Activated CD4-positive, alpha-beta T cell treated with anti-CD3 and anti-CD28 coated beads for 4 hours (primary cell): Measurements from ENCODE around the gene SHLD1.

Source experiments
- DNase-seq, 2 donors: peaks; one replicate each; pipeline ENCODE4 v3.0.0-alpha.2; 2020

The SHLD1 gene

DNA sequence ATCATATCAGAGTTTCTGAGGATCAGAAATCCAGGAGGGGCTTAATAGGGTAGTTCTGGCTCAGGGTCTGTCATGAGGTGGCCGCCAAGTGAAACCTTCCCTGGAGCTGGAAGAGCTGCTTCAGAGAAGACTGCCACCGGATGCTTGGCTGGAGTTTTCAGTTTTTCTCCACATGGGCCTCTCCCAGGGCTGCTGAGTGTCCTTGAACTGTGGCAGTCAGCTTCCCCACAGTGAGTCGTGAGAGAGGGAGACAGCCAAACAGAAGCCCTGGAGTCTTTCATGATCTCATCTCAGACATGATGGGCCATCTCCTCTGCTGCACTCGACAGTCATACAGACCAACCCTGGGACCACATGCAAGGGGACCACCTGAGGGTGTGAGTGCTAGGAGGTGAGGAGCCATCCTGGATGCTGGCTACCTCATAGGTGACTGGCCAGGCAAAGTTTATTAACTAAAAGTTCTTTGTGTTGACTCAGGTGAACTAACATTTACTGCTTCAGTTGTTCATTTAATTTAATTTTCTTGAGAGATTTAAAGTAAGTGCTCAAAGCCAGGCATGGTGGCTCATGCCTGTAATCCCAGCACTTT is 71.5 kb downstream of the SHLD1 start:
- no peak for DNase-seq

- DNase-seq, result no peak
Measured at GRCh38 chr20:5822569-5822968, 72.4 kb downstream of the SHLD1 start.

DNA sequence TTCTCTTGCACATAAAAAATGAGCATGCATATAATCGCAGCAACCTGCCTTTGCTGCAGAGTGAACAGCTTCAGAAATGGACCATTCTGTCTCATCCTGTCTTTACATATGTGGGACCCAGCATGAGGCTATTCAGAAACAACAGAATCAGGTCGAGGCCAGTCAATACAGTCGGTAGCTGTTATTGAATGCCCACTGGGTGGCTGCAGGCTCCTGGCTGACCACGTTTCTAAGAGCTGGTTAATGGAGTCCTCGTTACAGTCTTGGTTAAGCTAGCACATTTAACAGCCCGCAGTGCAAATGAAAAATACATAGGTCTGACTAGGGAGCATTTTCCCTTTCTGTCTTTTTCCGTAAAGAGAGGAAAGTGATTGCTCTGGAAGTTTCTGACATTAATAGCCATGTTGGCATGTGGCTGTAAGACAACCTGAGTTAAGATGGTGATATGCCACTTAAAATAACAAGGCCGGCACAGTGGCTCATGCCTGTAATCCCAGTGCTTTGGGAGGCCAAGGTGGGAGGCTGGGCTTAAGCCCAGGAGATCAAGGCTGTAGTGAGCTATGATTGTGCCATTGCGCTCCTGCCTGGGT is 75.0 kb downstream of the SHLD1 start:
- no peak for DNase-seq

GRCh38 chr20:5827098-5827853 is 77.1 kb downstream of the SHLD1 start:
- no peak for DNase-seq

GRCh38 chr20:5827861-5828260 is 77.7 kb downstream of the SHLD1 start:
- DNase-seq, result no peak

GRCh38 chr20:5829241-5829809 is 79.1 kb downstream of the SHLD1 start:
- no peak for DNase-seq

DNA sequence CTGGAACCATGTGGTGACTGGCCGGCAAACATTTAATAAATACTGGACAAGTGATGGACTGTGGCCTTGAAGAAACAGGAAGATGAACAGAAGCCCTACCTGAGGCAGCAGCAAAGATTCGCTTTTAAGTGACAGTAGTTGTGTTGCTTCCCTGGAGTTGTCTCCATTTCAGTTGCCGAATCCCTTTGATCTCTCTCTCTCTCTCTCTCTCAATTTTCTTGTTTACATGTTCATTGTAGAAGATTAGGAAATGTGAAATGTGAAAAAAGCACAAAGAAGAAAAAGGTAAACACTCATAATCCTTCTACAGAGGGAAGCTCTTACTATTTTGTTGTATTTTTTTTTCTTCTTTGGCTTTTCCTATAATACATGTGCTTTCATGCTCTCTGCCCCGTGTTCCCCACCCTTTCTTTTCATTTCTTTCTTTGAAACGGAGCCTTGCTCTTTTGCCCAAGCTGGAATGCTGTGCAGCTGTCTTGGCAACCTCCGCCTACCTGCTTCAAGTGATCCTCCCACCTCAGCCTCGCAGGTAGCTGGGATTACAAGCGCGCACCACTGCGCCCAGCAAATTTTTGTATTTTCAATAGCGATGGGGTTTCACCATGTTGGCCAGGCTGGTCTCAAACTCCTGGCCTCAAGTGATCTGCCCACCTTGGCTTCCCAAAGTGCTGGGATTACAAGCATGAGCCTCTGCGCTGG is 81.5 kb downstream of the SHLD1 start:
- no peak for DNase-seq

GRCh38 chr20:5833309-5833941 is 83.2 kb downstream of the SHLD1 start:
- DNase-seq, result no peak

GRCh38 chr20:5834436-5835005 is 84.3 kb downstream of the SHLD1 start:
- DNase-seq, result no peak

DNA sequence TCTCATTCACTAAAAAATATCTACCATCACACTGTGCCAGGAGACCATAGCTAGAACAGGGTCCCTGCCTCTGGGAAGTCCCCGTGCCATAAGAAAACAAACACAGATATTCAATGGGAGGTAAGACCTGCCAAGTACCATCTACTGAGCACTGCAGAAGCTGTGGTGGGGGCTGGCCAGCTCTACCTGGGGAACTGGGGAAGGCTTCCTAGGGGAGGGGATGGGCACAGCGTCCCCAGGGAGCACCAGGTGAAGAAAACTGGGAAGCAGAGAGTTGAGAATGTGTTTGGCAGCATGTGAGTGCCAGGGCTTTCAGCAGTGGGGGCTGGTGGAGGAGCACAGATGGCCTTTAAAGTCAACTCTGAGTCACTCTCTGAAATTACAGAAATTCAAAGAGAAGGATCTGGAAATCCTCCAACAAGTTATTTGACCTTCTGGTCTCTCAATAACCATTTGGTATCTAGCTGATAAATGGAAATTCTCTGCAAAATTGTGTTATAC is 85.2 kb downstream of the SHLD1 start:
- DNase-seq, result peak in 1 of 2 donors; percentile 4

DNA sequence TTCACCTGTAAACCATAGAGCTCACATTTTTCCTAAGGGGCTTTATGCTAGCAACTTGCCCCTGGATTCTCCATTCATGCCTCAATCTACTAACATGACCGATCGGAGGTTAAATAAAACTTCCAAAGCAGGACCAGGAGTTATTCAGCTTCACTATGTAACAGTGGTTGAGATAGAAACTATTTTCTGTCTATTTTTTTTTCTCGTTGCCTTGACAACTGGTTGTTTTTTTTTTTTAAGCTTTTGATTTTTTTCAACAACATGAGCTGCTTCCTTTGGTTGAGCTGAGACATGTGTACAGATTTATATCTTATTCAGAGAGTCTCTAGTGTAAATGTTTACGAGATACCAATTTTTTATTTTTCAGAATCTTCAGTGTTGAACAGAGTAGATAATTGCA is 85.7 kb downstream of the SHLD1 start:
- no peak for DNase-seq

- DNase-seq, result no peak
Measured at GRCh38 chr20:5836569-5836968, 86.4 kb downstream of the SHLD1 start.

GRCh38 chr20:5840411-5841002 is 90.3 kb downstream of the SHLD1 start:
- DNase-seq, result no peak

- DNase-seq, result no peak
Measured at GRCh38 chr20:5841522-5841921, 91.3 kb downstream of the SHLD1 start.

DNA sequence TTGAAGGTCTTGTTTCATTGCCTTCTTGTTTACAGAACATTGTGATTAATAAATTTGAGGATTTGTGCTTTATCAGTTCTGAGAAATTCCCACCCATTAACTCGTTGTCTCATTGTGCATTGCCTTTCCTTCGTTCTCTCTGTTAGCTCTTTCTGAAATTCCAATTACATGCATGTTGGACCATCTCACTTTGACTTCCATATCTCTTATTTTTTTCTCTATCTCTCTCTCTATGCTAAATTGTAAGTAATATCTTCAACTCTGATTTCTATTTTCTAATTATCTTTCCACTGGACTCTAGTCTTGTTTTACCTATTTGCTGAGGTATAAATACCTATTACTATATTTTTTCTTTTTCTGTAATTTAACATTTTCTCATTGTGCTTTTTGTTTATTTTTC is 92.3 kb downstream of the SHLD1 start:
- no peak for DNase-seq

- DNase-seq, result no peak
Measured at GRCh38 chr20:5843054-5843592, 92.9 kb downstream of the SHLD1 start.

- peak; percentile 30 to 58 for DNase-seq
Measured at GRCh38 chr20:5844063-5844681, 94.0 kb downstream of the SHLD1 start.

- no peak for DNase-seq
Measured at GRCh38 chr20:5845681-5846615, 95.7 kb downstream of the SHLD1 start.

DNA sequence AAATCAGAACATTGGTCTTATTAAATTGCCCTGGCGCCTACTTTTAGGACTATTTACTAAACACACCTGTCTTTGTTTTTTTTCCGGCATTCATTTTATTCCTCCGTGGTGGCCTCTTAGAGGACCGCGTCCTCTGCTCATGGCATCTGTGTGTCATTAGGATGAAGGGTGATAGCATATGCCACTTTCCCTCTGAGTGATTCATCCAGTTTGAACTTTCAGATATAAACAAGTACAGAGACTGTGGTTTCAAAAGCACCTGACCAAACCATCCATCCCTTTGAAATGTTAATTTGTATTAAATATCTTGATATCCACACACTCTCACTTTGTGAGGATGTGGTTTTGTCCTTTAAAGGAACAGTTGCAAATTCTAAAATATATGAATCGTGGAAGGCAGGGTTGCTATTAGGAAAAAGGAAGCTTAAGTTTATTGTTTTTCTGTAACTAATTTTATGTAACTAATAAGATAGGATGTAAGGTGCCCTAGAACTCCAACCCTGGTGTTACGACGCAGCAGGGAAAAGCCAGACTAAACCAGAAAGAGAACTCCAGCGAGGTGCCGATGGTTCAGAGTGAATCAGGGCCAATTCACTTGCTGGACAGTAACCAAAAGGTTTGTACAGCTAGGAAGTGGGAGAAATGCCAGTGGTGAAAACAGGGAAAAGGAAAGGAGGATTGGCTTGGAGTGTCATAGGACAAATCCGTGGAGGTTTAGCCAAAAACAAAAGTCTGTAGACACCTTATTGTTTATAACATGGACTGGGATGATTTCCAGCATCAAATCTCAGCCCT is 98.7 kb downstream of the SHLD1 start:
- no peak for DNase-seq
